ENCODE measurements around the gene TANC2.

The TANC2 gene

DNA sequence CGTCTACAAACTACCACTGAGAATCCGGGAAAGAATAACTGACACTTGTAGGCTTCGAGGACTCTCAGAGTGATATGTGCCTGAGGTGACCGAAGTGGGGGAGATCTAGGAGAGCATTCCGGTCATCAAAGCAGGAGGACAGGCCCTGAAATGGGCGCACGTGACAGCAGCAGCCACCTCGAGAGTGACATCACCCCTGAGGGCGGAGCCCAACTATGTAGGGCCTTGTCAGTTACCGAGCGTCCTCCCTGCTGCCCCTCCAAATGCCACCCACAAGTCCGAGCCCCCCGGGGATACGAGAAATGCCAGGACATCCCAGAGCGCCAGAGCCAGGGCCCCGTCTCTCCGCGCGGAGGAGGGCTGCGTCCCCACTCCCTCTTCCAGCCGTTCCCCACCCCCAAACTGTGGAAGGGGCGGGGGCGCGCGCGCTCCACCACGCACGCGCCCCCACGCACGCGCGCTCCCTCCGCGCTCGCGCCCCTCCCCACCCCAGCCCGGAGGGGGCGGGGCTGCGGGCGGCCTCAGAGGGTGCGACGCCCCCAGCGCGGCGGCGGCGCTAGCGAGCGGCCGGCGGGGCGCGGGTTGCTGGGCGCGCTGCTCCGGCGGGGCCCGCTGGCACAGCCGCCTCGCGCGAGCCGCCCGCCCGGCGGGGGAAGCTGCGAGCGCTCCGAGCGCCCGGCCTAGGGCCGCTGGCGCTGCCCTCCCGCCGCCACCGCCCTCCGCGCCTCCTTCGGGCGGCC lies at the start of gene TANC2:
TSS of gene TANC2 (plus strand) at position 550 of the 740 bp plus-strand sequence. CDS start 43,325 bp downstream, outside the sequence.
- ATAC-seq = peak; percentile 63 to 67

DNA sequence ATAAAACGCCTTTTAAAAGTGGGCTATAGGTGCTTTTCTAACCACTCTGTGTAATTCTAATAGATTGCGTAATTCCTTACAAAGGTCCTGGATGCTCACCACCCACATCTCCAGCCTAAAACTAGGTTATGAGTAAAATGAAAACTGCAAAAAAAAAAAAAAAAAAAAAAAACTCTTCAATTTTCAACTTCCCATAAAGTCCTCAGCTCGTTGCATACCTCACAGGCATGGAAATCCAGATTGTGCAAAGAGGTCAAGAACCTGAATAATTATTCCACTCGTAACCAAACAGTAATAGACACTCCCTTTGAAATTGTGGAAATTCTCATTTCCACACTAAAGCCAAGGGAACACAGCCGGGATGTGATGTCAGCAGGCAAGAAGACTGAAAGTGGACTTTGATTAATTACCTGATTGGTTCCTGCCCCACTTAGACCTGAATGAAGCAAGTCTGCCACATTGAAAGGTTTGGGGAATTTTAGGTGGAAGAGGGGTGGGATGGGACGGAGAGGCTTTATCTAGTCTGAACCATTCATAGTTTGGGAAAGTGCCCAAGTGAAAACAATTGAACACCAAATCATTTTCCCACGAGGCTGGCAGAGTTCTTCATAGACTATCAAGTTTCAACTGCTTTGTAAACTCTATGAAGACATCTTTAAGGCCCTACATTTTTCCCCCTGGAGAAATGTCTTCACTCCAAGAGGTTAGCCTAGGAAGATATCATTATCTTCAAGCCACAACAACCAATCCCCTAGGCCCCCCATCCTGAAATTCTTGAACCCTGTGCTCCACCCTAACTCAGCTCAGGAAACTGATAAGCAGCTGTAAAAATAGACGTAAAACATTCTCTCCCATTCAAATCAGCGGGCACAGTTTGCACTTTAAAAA lies 49.1 kb upstream of the TANC2 start:
- ATAC-seq = no peak

DNA sequence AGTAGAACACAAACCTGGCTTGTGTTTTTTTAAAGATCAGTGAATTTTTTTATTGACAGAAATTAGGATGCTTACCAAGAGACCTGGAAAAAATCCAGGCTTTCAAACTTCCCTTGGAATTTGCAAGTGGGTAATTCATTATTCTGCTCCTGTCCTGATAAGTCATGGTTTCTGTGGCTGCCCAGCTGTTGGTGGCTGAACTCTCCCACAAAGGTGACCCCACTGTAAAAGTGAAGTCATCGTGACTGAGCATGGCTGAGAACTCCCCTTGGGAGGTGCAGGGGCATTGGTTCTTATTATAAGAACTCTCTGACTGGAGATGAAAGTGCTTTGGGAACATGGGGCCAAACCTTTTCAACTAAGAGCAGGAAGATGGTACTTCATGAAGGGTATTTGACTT lies 46.6 kb upstream of the TANC2 start:
- ATAC-seq = no peak

DNA sequence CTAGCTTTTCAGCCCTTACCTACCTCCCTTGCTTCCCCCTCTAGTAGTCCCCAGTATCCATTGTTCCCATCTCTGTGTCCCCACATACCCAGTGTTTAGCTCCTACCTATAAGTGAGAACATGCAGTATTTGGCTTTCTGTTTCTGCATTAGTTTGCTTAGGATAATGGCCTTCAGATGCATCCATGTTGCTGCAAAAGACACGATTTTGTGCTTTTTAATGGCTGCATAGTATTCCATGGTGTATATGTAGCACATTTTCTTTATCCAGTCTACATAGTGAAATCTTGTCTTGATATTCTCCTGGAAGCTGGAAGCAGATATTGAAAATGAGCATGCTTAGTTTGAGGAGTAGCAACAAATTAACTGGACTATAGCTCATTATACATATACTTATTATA lies 45.7 kb upstream of the TANC2 start:
- ATAC-seq = no peak

DNA sequence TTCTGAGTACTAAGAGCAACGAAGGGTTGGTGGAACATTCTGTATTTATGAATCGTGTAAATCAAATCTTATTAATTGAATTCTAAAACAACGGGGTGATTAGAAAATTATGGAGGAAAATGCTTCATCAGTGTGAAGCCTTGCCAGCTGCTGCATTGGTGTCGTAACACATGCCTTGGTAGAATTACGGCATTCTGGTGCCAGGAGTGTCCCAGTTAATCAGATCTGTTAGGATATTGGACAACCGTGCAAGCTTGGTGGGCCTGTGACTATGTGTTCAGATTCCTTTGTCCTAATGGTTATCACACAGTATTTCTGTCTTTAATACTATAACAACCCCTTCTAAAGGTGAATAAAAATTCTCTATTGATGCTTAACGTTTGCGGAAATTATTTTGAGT lies 44.2 kb upstream of the TANC2 start:
- no peak for ATAC-seq

DNA sequence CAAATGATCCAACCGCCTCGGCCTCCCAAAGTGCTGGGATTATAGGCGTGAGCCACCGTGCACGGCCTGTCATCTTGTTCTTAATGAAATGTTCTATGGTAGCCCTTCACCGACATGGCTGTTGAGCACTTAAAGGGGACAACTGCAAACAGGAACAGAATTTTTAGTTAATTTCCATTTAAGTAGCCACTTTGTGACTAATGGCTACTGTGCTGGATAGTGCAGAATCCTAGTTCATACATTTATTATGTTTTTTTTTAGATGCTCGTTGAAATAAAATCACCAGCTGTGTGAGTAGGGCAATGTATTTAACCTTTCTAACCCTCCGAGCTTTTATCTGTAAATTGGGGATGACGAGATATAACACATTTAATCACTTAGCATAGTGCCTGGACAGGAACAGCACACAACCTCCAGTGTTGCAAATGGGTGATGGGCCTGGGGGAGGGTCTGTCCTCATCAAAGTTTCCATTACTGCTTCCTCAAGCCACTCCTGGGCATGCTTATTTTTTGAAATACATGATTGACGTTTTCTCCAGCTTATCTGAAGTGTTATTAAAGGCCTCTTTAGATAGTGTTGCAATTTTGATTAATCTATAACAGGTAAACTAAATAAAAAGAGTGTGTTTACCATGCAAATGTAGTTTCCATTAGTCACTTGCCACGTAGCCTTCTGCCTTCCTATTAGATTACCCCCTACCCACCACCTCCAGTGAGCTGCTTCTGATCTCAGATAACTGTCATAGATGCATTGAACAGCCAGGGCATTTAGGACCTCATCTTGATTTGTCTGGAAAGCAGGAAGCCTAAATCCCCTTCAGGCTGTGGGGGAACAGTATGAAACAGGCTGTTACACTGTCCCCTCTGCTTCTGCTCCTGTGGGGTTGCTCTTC lies 42.5 kb upstream of the TANC2 start:
- no peak for ATAC-seq

DNA sequence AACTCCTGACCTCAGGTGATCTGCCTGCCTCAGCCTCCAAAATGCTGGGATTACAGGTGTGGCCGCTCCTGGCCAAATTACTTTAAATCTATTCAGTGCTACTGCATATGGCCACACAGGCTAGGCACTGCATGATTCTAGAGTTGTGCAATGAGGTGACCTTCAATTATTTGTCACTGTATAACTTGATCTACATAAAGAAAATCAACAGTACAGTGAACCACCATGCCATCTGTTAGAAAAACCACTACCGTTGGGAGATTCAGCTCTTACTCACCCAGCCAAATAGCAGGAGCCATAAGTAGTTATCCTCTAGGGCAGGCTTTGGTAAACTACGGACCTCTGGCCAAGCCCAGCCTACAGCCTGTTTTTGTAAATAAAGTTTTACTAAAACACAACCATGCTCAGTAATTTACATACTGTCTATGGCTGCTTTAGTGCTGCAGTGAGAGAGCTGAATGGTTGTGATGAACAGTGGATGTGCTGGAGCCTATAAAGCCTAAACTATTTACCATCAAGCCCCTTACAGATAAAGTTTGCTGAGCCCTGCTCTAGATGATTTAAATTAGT lies 40.7 kb upstream of the TANC2 start:
- no peak for ATAC-seq

DNA sequence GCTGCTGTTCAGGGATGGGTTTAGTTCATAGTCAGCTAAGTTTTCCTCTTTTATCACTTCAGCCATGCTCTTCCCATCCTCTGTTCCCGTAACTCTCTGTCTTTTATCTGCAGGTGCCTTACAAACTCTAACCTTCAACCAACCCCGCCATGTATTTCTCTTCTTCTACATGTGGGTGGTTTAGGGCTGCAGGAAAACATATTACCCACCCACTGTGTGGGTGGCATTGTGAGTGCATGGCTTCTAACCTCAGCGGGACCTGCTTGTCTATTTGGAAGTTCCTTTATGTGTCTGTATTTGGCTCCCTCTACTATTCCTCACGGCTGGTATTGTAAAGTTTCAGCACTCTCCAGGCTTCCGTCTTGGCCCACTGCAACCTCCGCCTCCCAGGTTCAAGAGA lies 39.0 kb upstream of the TANC2 start:
- no peak for ATAC-seq

DNA sequence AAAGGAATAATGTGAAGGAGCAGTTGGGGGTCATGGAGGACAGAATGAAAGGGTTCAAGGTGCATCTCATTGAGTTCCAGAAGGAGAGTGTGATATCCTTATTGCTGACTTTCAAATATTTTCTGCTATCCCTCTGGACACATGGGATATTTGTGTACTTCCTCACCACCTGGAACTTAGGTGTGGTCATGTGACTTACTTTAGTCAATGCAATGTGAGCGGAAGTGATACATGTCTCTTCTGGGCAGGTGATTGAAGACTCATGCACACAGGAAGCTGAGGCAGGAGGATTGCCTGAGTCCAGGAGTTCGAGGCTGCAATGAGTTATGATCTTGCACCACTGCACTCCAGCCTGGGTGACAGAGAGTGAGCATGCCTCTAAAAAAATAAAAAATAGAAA lies 36.7 kb upstream of the TANC2 start:
- ATAC-seq = no peak

DNA sequence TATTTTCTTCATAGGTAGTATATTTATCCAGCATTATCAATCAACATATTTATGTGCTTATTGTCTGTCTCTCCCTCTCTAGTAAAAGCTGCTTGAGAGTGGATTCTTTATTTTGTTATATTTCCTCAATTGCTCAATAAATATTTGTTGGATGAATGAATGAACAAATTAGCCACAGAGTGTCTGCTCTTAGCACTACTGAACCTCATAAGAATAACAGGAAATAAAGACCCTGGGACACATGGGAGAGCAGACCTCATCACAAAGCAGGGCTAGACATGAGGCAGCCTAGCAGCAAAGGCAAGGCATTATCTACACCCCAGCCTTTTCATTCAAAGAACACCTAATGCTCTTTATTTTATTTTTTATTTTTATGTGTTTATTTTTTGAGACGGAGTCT lies 34.9 kb upstream of the TANC2 start:
- no peak for ATAC-seq

DNA sequence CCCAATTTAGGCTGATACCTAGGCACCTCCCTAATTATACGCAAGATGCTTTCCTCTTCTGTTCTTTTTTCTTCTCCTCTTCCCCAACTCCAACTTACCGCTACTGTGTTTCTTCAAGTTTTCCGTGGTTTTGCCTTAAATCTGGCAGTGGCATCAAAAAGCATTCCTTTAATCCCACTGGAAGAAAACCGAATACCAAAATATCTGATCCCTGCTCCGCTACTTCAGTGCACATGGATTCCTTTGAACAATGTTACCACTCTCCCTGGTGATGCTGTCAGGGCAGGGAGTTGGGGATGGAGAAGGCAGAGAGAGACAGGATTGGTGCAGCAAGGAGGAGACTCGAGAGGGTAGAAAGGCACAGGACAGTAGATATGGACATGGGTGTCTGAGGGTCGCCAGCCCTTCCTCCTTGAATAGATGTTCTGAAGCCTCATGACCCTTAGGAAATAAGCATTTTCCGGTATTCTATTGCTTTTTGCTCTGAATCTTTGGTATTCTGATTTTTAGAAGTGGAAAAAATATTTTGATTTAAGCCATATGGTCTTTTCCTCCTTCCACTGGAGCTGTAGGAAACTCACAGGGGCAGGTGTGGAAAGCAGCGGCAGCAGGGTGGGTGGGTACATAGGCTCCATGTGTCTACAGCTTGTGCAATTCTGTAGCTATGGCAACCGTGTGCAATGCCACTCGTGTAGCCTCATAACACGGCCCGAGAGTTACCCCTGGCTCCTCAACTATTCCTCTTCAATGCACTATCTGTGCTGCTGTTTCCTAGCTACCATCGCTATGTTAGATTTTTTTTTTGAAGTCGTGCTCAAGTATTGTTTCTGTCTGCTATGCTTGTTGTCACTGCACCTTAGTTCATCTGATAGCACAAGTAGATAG lies 32.3 kb upstream of the TANC2 start:
- ATAC-seq = no peak

DNA sequence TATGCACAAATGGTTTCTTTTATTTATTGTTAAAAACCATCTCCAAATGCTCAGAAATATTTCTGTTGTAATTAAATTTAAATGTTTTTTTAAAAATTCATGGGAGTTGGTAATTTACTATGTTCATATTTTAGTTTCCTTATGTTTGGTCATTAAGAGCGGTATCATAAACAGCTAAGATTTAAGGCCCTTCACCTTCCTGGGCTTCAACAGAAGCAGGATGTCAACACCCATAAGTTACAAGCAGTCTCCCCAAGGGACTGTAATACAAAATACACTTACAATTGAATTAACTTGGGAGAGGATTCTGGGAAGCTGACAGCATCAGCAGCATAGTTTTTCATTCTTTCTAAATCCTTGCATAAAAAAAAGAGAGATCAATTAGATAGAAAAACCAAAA lies 30.9 kb upstream of the TANC2 start:
- no peak for ATAC-seq

DNA sequence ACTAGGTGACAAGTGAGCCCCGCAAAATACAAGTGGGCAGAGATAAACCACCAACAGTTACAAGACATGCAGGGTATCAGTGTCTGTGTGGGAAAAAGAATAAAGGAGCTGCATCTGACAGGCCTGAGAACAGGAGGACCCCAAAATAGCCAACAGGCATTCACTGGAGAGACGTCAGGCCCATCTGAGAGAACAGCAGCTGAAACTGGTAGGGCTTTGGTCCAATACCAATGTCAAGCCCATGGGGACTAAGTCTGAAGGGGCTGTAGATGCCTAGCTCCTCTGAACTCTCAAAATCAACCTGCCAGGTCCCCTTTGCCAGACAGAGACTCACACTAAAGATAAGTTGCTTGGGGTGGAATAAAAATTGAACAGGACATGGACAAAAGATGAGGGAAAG lies 30.5 kb upstream of the TANC2 start:
- no peak for ATAC-seq

DNA sequence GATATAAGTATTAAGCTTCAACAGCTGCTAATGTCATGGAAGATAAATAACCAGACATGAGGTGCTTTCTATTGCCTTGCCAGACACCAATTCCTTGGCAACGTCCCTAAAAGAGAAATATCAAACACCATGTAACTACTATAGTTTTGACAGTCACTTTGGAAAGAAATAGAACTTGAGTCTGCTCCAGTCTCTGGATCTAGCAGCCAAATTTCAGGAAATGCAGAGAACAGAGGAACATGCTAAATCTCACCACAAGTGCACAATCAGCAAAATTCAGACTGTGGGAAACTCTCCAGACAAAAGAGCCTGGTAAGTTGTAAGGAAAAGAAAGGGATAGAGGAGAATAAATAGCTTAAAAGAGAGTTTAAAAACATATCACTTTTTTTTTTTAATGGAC lies 28.4 kb upstream of the TANC2 start:
- ATAC-seq = no peak

DNA sequence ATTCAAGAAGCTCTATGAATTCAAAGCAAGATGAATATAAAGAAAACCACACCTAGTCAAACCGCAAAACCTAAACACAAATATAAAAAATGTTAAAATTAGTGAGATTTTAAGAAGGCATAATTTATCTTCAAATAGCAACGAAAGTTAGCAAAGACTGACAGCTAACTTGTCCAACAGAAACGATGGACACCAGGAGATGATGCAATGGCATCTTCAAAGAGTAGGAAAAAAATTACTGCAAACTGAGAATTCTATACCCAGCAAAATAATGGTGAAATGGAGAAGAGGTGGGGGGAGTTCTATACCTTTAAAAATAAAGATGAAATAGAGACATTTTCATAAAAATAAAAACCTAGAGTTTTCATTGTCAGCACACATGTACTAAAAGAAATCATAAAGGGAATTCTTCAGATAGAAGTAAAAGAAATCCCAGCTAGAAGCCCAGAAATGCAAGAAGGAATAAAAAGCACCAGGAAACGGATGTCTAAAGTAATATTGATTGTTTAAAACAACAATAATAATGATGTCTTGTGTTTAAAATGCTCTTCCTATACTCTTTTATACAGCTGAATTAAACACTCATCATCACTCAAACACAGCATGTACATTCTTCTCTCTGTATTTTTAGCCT lies 24.6 kb upstream of the TANC2 start:
- ATAC-seq = no peak

DNA sequence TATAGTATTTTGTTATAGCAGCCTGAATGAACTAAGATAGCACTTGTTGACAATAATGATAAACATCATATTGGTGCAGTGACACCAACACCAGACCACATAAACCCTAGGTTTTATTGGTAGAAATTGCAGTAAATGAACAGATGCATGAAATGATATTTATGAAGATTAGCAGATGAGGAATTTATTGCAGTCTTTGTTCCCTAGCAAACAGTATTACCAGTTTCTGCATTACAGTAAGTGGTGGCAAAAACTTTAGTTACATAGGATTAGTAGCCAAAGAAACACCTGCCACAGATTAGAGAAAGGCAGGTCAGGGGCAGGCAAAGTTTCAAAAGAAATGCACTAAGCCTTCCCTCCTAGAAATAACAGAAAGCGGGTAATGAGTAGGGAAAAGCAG lies 17.7 kb upstream of the TANC2 start:
- ATAC-seq = no peak

DNA sequence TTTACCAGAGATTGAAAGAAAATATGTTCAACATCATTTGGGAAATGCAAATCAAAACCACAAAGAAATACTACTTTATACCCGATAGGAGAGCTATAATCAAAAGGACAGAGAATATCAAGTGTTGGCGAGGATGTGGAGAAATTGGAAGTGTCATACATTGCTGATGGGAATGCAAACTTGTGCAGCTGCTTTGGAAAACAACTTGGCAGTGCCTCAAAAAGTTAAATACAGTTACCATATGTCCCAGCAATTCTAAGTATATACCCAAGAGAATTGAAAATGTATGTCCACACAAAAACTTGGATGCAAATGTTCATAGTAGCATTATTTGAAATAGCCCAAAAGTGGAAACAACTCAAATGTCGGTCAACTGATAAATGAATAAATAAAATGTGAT lies 17.0 kb upstream of the TANC2 start:
- no peak for ATAC-seq

DNA sequence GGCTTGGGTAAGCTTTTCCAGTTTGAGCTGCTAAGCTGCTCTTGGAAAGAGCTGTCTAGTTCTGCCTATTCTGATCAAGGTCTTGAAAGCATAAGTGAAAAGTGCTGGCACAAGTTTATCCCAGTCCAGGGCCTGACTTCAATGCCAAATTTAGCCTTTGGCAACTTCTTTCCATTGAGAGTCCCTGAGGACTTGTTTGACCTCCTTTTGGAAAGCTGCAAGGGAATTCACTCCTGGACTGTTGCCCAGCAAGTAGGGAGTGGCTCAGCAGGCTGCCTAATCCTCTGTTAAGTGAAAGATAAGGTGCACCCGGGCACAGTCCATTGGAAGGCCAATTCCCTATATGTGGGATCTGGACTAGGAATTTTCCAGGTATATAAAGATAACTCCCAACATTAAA lies 16.0 kb upstream of the TANC2 start:
- ATAC-seq = no peak

DNA sequence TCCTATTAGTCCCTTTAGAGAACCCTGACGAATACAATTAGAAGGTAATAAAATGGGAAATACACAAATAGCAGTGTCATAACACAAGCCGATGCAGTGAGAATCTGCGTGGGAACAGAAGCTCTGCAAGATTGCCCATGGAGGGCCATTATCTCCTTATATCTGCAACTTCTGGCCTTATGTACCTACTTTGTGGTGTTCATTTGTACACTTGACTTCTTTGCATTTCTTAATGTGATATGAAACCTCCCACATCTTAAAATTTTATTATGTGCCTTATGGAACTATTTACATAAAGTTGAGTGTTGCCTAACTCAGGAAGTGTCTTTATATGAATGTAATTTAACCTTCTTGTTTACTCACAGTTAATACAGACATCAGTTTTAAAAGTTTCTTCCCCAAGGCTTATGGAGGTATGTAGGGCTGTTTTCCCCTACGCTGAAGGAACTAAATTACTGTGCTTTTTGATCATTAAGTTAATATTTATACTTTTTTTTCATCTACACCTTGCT lies 10.1 kb upstream of the TANC2 start:
- ATAC-seq = no peak

DNA sequence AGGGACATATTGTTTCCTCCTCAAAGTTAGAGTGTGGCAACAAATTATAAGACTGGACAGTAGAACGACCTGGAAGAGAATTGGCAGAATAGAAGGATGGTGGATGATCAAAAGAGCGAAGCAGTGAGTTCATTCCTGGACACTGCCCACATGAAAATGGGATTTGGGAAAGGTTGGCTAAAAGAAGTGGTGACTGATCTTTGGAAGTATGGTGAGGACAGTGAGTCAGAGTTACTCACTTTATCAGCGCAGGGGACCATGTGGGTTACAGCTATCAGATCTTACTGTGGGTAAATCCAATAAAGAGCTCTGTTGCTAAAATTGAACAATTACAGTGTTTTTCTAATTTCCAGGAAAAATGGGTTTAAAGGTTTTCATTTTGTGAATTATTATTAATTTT lies 2.7 kb upstream of the TANC2 start:
- ATAC-seq = no peak

DNA sequence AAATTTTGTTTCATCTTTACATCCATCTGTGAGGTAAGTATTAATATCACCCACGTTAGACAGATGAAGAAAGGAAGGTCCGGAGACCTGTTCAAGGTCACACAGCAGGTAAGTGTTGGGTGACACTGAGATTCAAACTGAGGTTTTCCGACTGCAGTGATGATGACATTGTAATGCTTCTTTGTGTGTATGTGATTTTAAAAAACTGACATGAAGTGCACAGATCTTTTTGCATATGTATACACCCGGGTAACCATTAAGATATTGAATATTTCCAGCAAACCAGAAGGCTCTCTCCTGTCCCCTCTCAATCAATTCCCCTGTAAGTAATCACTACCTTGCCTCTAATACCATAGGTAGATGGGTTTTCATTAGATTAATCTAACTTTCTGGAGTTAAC lies 1.5 kb upstream of the TANC2 start:
- ATAC-seq = no peak
